Measurements from ENCODE around the gene PDXDC1.
"Not testable (repeated sequence)": the region's sequence is repeated elsewhere in the genome, so short reads cannot be mapped to it uniquely, and the experiment has no call there.

Gene PDXDC1

GRCh38 chr16:15168953-15169652 lies 194.3 kb downstream of the PDXDC1 start:
- not testable (repeated sequence) for DNase-seq

- DNase-seq, result not testable (repeated sequence)
Observed at GRCh38 chr16:15179909-15180308, 205.1 kb downstream of the PDXDC1 start.

- DNase-seq, result not testable (repeated sequence)
Observed at GRCh38 chr16:15180946-15181345, 206.1 kb downstream of the PDXDC1 start.

- DNase-seq, result not testable (repeated sequence)
Observed at GRCh38 chr16:15184000-15184399, 209.2 kb downstream of the PDXDC1 start.

All from DMS53 (cell line).